GM12878 (cell line): Measurements from ENCODE around the gene FGFR4.

Experiments used
- CBX5 ChIP-seq: sonication (generic); IDR thresholded peaks from 2 replicates; pipeline ENCODE4 v1.6.1; 2016; ENCODE audit warnings: low read depth, moderate library complexity, mild to moderate bottlenecking, inconsistent platforms
- EZH2 ChIP-seq: IDR thresholded peaks from 2 replicates; pipeline ENCODE4 v1.6.1; 2012; ENCODE audit warnings: low read depth, mild to moderate bottlenecking, control low read depth, inconsistent platforms, low read length, borderline replicate concordance; ENCODE audit not compliant: control insufficient read depth
- GATAD2B ChIP-seq: fragments of 450-650 bp; conservative IDR thresholded peaks from 2 replicates; pipeline ENCODE4 v1.6.1; 2017; ENCODE audit warnings: low read depth, mild to moderate bottlenecking, moderate library complexity
- HCFC1 ChIP-seq: fragments of 150-350 bp; IDR thresholded peaks from 2 replicates; pipeline ENCODE4 v1.6.1; 2014; ENCODE audit warnings: low read length
- HDAC2 ChIP-seq: fragments of 200-600 bp; sonication (generic); IDR thresholded peaks from 2 replicates; pipeline ENCODE4 v1.6.1; 2017
- NR2C2 ChIP-seq: IDR thresholded peaks from 2 replicates; pipeline ENCODE4 v1.6.1; 2011; ENCODE audit warnings: borderline replicate concordance, low read depth; ENCODE audit not compliant: control insufficient read depth, insufficient read length
- ZZZ3 ChIP-seq: IDR thresholded peaks from 2 replicates; pipeline ENCODE4 v1.6.1; 2011; ENCODE audit warnings: low read depth; ENCODE audit not compliant: control insufficient read depth, insufficient read length
- TF ChIP-seq, protein P1 (sequence below), 3 experiments: IDR thresholded peaks in 2 of 3; conservative IDR thresholded peaks in 1 of 3; 2 replicates each; pipeline ENCODE4 v1.5.1; 2011; ENCODE audit warnings: low read depth in 3 of 3, low read length in 3 of 3, mild to moderate bottlenecking in 3 of 3, control low read depth in 2 of 3, moderate library complexity in 2 of 3, inconsistent platforms in 1 of 3, mixed read lengths in 1 of 3; ENCODE audit not compliant: control insufficient read depth in 2 of 3, insufficient read depth in 1 of 3; ENCODE audit errors: extremely low read depth in 1 of 3
- TF ChIP-seq, protein P2 (sequence below): IDR thresholded peaks from 2 replicates; pipeline ENCODE4 v1.6.1; 2012; ENCODE audit warnings: low read depth, low read length, improper control_type of control experiment

DNA sequence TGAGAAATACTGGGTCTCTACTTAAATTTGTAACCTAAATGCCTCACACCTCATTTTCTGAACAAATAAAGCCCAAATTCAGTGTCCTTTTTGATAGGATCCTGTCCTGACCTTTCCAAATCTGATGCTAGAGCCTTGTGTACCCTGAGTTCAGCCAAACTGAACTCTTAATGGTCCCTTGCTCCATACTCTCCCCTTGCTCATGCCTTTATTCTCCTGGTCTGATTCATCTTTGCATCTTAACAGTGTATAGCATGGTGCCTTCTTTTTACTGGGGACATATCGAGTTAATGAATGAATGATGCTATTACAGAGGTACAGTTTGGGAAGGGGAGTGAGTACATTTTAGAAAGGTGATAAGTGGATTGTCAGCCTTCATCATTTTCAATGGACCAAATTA is 56.1 kb downstream of the FGFR4 start:
- TF ChIP-seq EZH2 (no peak), HCFC1 (no peak), CBX5 (no peak), HDAC2 (no peak), ZZZ3 (no peak), NR2C2 (no peak), GATAD2B (no peak)
- TF ChIP-seq, protein P1, sequence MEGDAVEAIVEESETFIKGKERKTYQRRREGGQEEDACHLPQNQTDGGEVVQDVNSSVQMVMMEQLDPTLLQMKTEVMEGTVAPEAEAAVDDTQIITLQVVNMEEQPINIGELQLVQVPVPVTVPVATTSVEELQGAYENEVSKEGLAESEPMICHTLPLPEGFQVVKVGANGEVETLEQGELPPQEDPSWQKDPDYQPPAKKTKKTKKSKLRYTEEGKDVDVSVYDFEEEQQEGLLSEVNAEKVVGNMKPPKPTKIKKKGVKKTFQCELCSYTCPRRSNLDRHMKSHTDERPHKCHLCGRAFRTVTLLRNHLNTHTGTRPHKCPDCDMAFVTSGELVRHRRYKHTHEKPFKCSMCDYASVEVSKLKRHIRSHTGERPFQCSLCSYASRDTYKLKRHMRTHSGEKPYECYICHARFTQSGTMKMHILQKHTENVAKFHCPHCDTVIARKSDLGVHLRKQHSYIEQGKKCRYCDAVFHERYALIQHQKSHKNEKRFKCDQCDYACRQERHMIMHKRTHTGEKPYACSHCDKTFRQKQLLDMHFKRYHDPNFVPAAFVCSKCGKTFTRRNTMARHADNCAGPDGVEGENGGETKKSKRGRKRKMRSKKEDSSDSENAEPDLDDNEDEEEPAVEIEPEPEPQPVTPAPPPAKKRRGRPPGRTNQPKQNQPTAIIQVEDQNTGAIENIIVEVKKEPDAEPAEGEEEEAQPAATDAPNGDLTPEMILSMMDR (IDR thresholded peaks at IDR 0.05 in 2 of 3, conservative IDR thresholded peaks at IDR 0.05 in 1 of 3; ENCODE audit: control insufficient read depth in 2 of 3, extremely low read depth in 1 of 3, insufficient read depth in 1 of 3, low read depth in 3 of 3, low read length in 3 of 3) = no peak
- TF ChIP-seq, protein P2, sequence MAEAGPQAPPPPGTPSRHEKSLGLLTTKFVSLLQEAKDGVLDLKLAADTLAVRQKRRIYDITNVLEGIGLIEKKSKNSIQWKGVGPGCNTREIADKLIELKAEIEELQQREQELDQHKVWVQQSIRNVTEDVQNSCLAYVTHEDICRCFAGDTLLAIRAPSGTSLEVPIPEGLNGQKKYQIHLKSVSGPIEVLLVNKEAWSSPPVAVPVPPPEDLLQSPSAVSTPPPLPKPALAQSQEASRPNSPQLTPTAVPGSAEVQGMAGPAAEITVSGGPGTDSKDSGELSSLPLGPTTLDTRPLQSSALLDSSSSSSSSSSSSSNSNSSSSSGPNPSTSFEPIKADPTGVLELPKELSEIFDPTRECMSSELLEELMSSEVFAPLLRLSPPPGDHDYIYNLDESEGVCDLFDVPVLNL = no peak
